Stimulated activated CD8-positive, alpha-beta memory T cell treated with anti-CD3 and anti-CD28 coated beads, Interleukin-12 subunit alpha, Interleukin-12 subunit beta, amount 100 ng/mL, for 4 hours (primary cell): ENCODE results near the gene ZNF587B.
"Not testable (repeated sequence)": the region's sequence is repeated elsewhere in the genome, so short reads cannot be mapped to it uniquely, and the experiment has no call there.

Experiments
- DNase-seq: peaks from one replicate; pipeline ENCODE4 v3.0.0-alpha.2; 2020; ENCODE audit warnings: low read depth

ZNF587B gene

GRCh38 chr19:57819475-57820148 is 10.5 kb upstream of the ZNF587B start:
- peak; percentile 61 for DNase-seq

- DNase-seq = no peak
These were observed 9.5 kb upstream of the ZNF587B start for GRCh38 chr19:57820599-57820998.

- DNase-seq = not testable (repeated sequence)
These were observed 9.0 kb upstream of the ZNF587B start for GRCh38 chr19:57821095-57821494.

GRCh38 chr19:57821501-57821900 is 8.6 kb upstream of the ZNF587B start:
- not testable (repeated sequence) for DNase-seq

GRCh38 chr19:57823155-57823554 is 6.9 kb upstream of the ZNF587B start:
- not testable (repeated sequence) for DNase-seq

GRCh38 chr19:57823608-57824007 is 6.5 kb upstream of the ZNF587B start:
- not testable (repeated sequence) for DNase-seq

- no peak for DNase-seq
These were observed 4.6 kb upstream of the ZNF587B start for GRCh38 chr19:57825511-57825910.

GRCh38 chr19:57829316-57829715 is 783 bp upstream of the ZNF587B start:
- DNase-seq = no peak

GRCh38 chr19:57836991-57837390 is 6.9 kb downstream of the ZNF587B start:
- DNase-seq = not testable (repeated sequence)

- DNase-seq = not testable (repeated sequence)
These were observed 8.6 kb downstream of the ZNF587B start for GRCh38 chr19:57838622-57839191.

GRCh38 chr19:57841122-57841763 is 11.1 kb downstream of the ZNF587B start:
- DNase-seq = no peak

GRCh38 chr19:57847164-57847563 is 17.1 kb downstream of the ZNF587B start:
- DNase-seq = not testable (repeated sequence)

- DNase-seq = not testable (repeated sequence)
These were observed 19.1 kb downstream of the ZNF587B start for GRCh38 chr19:57849162-57849665.

GRCh38 chr19:57849666-57850473 is 19.8 kb downstream of the ZNF587B start, which contains the start of gene ZNF587:
Gene ZNF587, plus strand, starts transcription at chr19:57849859. Its CDS starts 180 bp downstream, at chr19:57850039.
- peak; percentile 68 for DNase-seq

GRCh38 chr19:57850553-57851017 is 20.5 kb downstream of the ZNF587B start:
- DNase-seq = no peak

GRCh38 chr19:57851812-57852603 is 21.9 kb downstream of the ZNF587B start:
- not testable (repeated sequence) for DNase-seq

GRCh38 chr19:57854117-57854516 is 24.0 kb downstream of the ZNF587B start:
- DNase-seq = not testable (repeated sequence)

- DNase-seq = not testable (repeated sequence)
These were observed 32.3 kb downstream of the ZNF587B start for GRCh38 chr19:57862351-57862750.

GRCh38 chr19:57867868-57868492 is 37.9 kb downstream of the ZNF587B start:
- DNase-seq = no peak

GRCh38 chr19:57869655-57870054 is 39.6 kb downstream of the ZNF587B start:
- not testable (repeated sequence) for DNase-seq

GRCh38 chr19:57870225-57870624 is 40.1 kb downstream of the ZNF587B start:
- no peak for DNase-seq
